ENCODE results near the gene PRDM2. TPM values are rescaled to one million over a fixed set of nuclear protein-coding genes. Genes with fewer than 3 reads are reported as not detected.

Gene PRDM2
- total and polyA plus RNA-seq, 2 of the 13 experiments (the other 11 are each of a cell fraction or from before 2014, with no cell fraction given): 4.0 to 6.5 TPM

DNA sequence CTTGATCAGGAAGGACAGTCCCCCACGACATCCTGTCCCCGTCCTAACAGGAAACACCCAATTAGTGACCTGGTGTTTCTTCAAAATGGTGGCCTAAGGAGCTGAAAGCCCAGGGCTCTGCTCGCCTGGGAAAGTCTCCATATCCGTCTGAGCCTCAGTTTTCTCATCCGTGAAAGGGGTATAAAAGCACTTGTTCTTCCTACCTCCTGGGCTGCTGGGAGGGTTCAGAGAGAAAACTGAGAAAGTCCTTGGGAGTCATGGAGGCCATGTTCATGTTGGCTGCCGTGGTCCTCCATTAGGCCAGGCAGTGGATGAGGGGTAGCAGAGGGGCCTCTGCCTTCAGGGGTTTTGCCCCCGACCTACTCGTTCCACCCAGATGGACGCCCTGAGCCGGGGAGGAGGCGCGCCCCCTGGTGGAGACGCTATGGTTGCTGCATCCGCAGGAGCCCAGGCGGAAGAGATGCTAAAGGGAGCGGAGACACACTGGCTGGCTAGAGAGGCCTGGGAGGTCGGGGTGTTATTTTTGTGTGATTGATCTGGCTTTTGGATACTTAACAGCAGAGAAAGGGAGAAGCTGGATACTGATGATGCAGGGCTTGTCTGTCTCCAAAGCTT lies 113.5 kb downstream of the PRDM2 start:
- intact Hi-C loops (cut with micrococcal nuclease; ENCODE audit: unreplicated experiment) (no loop called here), in situ Hi-C loops (cut with HindIII; ENCODE audit: extremely low pct_ligation_motif_present, low pct_unique_long_range_greater_than_20kb) (no loop called here)

More for the DNA sequence above, 113.5 kb downstream of the PRDM2 start:
- H3K36me3 ChIP-seq (replicated peaks in 1 of 2; ENCODE audit: control insufficient read depth in 1 of 2, insufficient read depth in 2 of 2, low read length in 2 of 2): no peaks in the 10 kb centered on the region; a peak in 1 of 5 replicates
- TF ChIP-seq AHR (CRISPR knock-in tag; IDR thresholded peaks at IDR 0.05) (no peak), FLYWCH1 (CRISPR knock-in tag; IDR thresholded peaks at IDR 0.05) (no peak), MAFG (CRISPR knock-in tag; IDR thresholded peaks at IDR 0.05) (no peak), NR1H2 (CRISPR knock-in tag; IDR thresholded peaks at IDR 0.05; ENCODE audit: borderline replicate concordance, low read depth) (no peak), ZNF629 (CRISPR knock-in tag; conservative IDR thresholded peaks at IDR 0.05) (peak; percentile 75)
- TF ChIP-seq, protein P1, sequence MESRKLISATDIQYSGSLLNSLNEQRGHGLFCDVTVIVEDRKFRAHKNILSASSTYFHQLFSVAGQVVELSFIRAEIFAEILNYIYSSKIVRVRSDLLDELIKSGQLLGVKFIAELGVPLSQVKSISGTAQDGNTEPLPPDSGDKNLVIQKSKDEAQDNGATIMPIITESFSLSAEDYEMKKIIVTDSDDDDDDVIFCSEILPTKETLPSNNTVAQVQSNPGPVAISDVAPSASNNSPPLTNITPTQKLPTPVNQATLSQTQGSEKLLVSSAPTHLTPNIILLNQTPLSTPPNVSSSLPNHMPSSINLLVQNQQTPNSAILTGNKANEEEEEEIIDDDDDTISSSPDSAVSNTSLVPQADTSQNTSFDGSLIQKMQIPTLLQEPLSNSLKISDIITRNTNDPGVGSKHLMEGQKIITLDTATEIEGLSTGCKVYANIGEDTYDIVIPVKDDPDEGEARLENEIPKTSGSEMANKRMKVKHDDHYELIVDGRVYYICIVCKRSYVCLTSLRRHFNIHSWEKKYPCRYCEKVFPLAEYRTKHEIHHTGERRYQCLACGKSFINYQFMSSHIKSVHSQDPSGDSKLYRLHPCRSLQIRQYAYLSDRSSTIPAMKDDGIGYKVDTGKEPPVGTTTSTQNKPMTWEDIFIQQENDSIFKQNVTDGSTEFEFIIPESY (CRISPR knock-in tag; IDR thresholded peaks at IDR 0.05): peak; percentile 93
- TF ChIP-seq, protein P2, sequence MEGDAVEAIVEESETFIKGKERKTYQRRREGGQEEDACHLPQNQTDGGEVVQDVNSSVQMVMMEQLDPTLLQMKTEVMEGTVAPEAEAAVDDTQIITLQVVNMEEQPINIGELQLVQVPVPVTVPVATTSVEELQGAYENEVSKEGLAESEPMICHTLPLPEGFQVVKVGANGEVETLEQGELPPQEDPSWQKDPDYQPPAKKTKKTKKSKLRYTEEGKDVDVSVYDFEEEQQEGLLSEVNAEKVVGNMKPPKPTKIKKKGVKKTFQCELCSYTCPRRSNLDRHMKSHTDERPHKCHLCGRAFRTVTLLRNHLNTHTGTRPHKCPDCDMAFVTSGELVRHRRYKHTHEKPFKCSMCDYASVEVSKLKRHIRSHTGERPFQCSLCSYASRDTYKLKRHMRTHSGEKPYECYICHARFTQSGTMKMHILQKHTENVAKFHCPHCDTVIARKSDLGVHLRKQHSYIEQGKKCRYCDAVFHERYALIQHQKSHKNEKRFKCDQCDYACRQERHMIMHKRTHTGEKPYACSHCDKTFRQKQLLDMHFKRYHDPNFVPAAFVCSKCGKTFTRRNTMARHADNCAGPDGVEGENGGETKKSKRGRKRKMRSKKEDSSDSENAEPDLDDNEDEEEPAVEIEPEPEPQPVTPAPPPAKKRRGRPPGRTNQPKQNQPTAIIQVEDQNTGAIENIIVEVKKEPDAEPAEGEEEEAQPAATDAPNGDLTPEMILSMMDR (CRISPR knock-in tag; IDR thresholded peaks at IDR 0.05): peak; percentile 57
- TF ChIP-seq, protein P3, sequence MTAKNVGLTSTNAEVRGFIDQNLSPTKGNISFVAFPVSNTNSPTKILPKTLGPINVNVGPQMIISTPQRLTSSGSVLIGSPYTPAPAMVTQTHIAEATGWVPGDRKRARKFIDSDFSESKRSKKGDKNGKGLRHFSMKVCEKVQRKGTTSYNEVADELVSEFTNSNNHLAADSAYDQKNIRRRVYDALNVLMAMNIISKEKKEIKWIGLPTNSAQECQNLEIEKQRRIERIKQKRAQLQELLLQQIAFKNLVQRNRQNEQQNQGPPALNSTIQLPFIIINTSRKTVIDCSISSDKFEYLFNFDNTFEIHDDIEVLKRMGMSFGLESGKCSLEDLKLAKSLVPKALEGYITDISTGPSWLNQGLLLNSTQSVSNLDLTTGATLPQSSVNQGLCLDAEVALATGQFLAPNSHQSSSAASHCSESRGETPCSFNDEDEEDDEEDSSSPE (CRISPR knock-in tag; IDR thresholded peaks at IDR 0.05): no peak
- TF ChIP-seq, protein P4, sequence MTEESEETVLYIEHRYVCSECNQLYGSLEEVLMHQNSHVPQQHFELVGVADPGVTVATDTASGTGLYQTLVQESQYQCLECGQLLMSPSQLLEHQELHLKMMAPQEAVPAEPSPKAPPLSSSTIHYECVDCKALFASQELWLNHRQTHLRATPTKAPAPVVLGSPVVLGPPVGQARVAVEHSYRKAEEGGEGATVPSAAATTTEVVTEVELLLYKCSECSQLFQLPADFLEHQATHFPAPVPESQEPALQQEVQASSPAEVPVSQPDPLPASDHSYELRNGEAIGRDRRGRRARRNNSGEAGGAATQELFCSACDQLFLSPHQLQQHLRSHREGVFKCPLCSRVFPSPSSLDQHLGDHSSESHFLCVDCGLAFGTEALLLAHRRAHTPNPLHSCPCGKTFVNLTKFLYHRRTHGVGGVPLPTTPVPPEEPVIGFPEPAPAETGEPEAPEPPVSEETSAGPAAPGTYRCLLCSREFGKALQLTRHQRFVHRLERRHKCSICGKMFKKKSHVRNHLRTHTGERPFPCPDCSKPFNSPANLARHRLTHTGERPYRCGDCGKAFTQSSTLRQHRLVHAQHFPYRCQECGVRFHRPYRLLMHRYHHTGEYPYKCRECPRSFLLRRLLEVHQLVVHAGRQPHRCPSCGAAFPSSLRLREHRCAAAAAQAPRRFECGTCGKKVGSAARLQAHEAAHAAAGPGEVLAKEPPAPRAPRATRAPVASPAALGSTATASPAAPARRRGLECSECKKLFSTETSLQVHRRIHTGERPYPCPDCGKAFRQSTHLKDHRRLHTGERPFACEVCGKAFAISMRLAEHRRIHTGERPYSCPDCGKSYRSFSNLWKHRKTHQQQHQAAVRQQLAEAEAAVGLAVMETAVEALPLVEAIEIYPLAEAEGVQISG (CRISPR knock-in tag; IDR thresholded peaks at IDR 0.05): peak; percentile 82
- no peak overlapping the region for H3K27ac ChIP-seq (ENCODE audit: extremely low read length, insufficient read depth, low read length)
- ATAC-seq (peak; percentile 41; the same call in 2 of the 3 replicates), FAIRE-seq (no peak), DNase-seq (ENCODE audit: low spot score) (no peak)
- H3K9me3 ChIP-seq (ENCODE audit: low read length): no peaks in the 10 kb centered on the region
- ChIA-PET POLR2A (no interaction called here), CTCF (ENCODE audit: low intra/inter-chr PET ratio, low total read pairs) (no interaction called here)
- H3K4me1 ChIP-seq (ENCODE audit: insufficient read depth, low read length): no peaks in the 10 kb centered on the region
- no peaks in the 10 kb centered on the region for H3K27me3 ChIP-seq (ENCODE audit: control insufficient read depth in 1 of 2, insufficient read depth in 2 of 2, low read length in 2 of 2)
- WGBS (ENCODE audit: low lambda C conversion rate): 77% methylated on average over 16 of the region's 17 CpGs
- H3K4me3 ChIP-seq (replicated peaks in 1 of 3; ENCODE audit: insufficient read depth in 1 of 3, low read depth in 2 of 3, low read length in 3 of 3): no peak overlapping the region
- no peaks in the 10 kb centered on the region for H3K79me2 ChIP-seq (ENCODE audit: insufficient read depth, low read length)
- H3K9ac ChIP-seq (ENCODE audit: insufficient read depth, low read depth, low read length): no peak overlapping the region
- H3K4me2 ChIP-seq (ENCODE audit: low read depth, low read length): no peak overlapping the region
- no peak overlapping the region for H2AFZ ChIP-seq (ENCODE audit: low read length)
- BruUV-seq (replicated peaks): no TSS peak
- peaks cover 2% of the 10 kb centered on the region; the same call in 1 of the 2 replicates for H4K20me1 ChIP-seq (ENCODE audit: insufficient read depth, low read length)

Data from HepG2 (cell line).